ENCODE measurements around the gene MRTFA.
"Not testable (repeated sequence)": the region's sequence is repeated elsewhere in the genome, so short reads cannot be mapped to it uniquely, and the experiment has no call there.

- not testable (repeated sequence) for TF ChIP-seq POLR2A, CTCF, POLR2AphosphoS5 (IDR thresholded peaks at IDR 0.05)
These were observed 11.2 kb downstream of the MRTFA start for GRCh38 chr22:40625281-40625680.

Measured in prostate gland (tissue), 2 donors.